Neural cell (in vitro differentiated cells): ENCODE data around the gene CMTM5. TPM values are rescaled to one million over a fixed set of nuclear protein-coding genes. Genes with fewer than 3 reads are reported as not detected.

ENCODE experiments used
- H2AFZ ChIP-seq: fragments of 200-600, 300-800 bp; sonication (generic), shearing (Covaris generic); 2 replicates; pipeline ENCODE4 v1.6.0; 2014; ENCODE audit warnings: low read depth, mild to moderate bottlenecking, antibody characterized with exemption, low read length, moderate library complexity
- H3F3A ChIP-seq: fragments of 200-600 bp; shearing (Covaris generic); 2 replicates; pipeline ENCODE4 v1.6.1; 2016; ENCODE audit warnings: mild to moderate bottlenecking, moderate library complexity, mixed read lengths, antibody characterized with exemption, low read length; ENCODE audit not compliant: insufficient read depth, poor library complexity, severe bottlenecking
- H3K27ac ChIP-seq: fragments of 200-600, 300-800 bp; sonication (generic), shearing (Covaris generic); 2 replicates; pipeline ENCODE4 v1.5.1; 2014; ENCODE audit warnings: mild to moderate bottlenecking, low read length, moderate library complexity
- H3K27me3 ChIP-seq: fragments of 300-800, 200-600 bp; sonication (generic), shearing (Covaris generic); 2 replicates; pipeline ENCODE4 v1.6.0; 2014; ENCODE audit warnings: mild to moderate bottlenecking, low read depth, low read length, moderate library complexity; ENCODE audit not compliant: insufficient read depth
- H3K36me3 ChIP-seq: fragments of 300-800, 200-600 bp; sonication (generic), shearing (Covaris generic); 2 replicates; pipeline ENCODE4 v1.5.1; 2014; ENCODE audit warnings: mild to moderate bottlenecking, antibody characterized with exemption, low read length, moderate library complexity; ENCODE audit not compliant: insufficient read depth
- H3K4me2 ChIP-seq: fragments of 300-800, 200-600 bp; sonication (generic), shearing (Covaris generic); 2 replicates; pipeline ENCODE4 v1.6.0; 2014; ENCODE audit warnings: mild to moderate bottlenecking, low read length
- H3K4me3 ChIP-seq: fragments of 300-800, 200-600 bp; sonication (generic), shearing (Covaris generic); 2 replicates; pipeline ENCODE4 v1.5.1; 2014; ENCODE audit warnings: mild to moderate bottlenecking, low read length, moderate library complexity
- H3K79me2 ChIP-seq: fragments of 200-600 bp; shearing (Covaris generic); replicated peaks from 2 replicates; pipeline ENCODE4 v1.6.0; 2014; ENCODE audit warnings: mild to moderate bottlenecking, low read length, moderate library complexity; ENCODE audit not compliant: insufficient read depth
- H3K9ac ChIP-seq: fragments of 300-800, 200-600 bp; sonication (generic), shearing (Covaris generic); 2 replicates; pipeline ENCODE4 v1.6.1; 2016; ENCODE audit warnings: mild to moderate bottlenecking, low read length, mixed read lengths
- H3K9me2 ChIP-seq: fragments of 200-600 bp; shearing (Covaris generic); 2 replicates; pipeline ENCODE4 v1.6.1; 2016; ENCODE audit warnings: mild to moderate bottlenecking, low read length, mixed read lengths; ENCODE audit not compliant: insufficient read depth
- H3K9me3 ChIP-seq: fragments of 200-600, 300-800 bp; sonication (generic), shearing (Covaris generic); 2 replicates; pipeline ENCODE4 v1.6.1; 2016; ENCODE audit warnings: mild to moderate bottlenecking, mixed run types, low read length, moderate library complexity, mixed read lengths
- H4K20me1 ChIP-seq: fragments of 200-600 bp; shearing (Covaris generic); 2 replicates; pipeline ENCODE4 v1.6.1; 2016; ENCODE audit warnings: mild to moderate bottlenecking, mixed run types; ENCODE audit not compliant: insufficient read depth
- EP300 ChIP-seq: fragments of 450-650 bp; conservative IDR thresholded peaks from 2 replicates; pipeline ENCODE4 v1.6.1; 2014; ENCODE audit warnings: antibody characterized with exemption, mild to moderate bottlenecking, moderate library complexity; ENCODE audit not compliant: poor library complexity, severe bottlenecking
- EZH2 ChIP-seq: fragments of 200-600, 300-800 bp; shearing (Covaris generic), sonication (generic); IDR thresholded peaks from 2 replicates; pipeline ENCODE4 v1.6.1; 2014; ENCODE audit warnings: antibody characterized with exemption, low read length, borderline replicate concordance, mild to moderate bottlenecking; ENCODE audit not compliant: insufficient read depth, poor library complexity, severe bottlenecking
- MXI1 ChIP-seq: fragments of 450-650 bp; conservative IDR thresholded peaks from 2 replicates; pipeline ENCODE4 v1.6.1; 2014; ENCODE audit warnings: antibody characterized with exemption, mild to moderate bottlenecking; ENCODE audit not compliant: poor library complexity, severe bottlenecking
- POLR2AphosphoS5 ChIP-seq: IDR thresholded peaks from 2 replicates; pipeline ENCODE4 v1.6.1; 2012
- RAD21 ChIP-seq: fragments of 450-650 bp; conservative IDR thresholded peaks from 2 replicates; pipeline ENCODE4 v1.6.1; 2014; ENCODE audit warnings: antibody characterized with exemption, mild to moderate bottlenecking, moderate library complexity
- SMC3 ChIP-seq: fragments of 450-650 bp; conservative IDR thresholded peaks from 2 replicates; pipeline ENCODE4 v1.6.1; 2014; ENCODE audit warnings: antibody characterized with exemption, mild to moderate bottlenecking, moderate library complexity; ENCODE audit not compliant: poor library complexity
- TAF1 ChIP-seq: IDR thresholded peaks from 2 replicates; pipeline ENCODE4 v1.6.1; 2012; ENCODE audit warnings: low read depth
- polyA plus RNA-seq: library from polyadenylated mRNA; depleted of rRNA; stranded (reverse); fragments of >200 nt; gene quantifications from 2 replicates; pipeline ENCODE4 v1.2.3, GENCODE V29; 2014
- TF ChIP-seq, protein P1 (sequence below): IDR thresholded peaks from 2 replicates; pipeline ENCODE4 v1.6.1; 2012; ENCODE audit warnings: borderline replicate concordance
- TF ChIP-seq, protein P2 (sequence below): fragments of 450-650 bp; IDR thresholded peaks from 2 replicates; pipeline ENCODE4 v1.5.1; 2014; ENCODE audit warnings: antibody characterized with exemption, mild to moderate bottlenecking, moderate library complexity; ENCODE audit not compliant: poor library complexity, severe bottlenecking

The CMTM5 gene
- polyA plus RNA-seq, 1 donor from 2014 or later = not detected

DNA sequence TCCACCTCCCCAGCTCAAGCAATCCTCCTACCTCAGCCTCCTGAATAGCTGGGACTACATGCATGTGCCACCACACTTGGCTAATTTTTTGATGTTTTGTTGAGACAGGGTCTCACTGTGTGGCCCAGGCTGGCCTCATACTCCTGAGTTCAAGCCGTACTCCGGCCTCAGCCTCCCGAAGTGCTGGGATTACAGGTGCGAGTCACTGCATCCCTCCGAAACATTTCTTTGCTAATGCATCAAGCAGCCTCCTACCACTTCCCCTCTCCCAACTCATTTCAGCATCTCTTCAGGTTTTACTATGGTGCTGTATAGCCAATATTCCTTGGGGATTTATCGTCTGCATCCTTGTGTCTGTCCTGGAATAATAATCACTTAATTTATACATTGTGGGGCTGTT is 21.9 kb upstream of the CMTM5 start:
- Histone ChIP-seq H3K27ac (no peak overlapping the region), H3K4me2 (no peak overlapping the region), H3K9me3 (no peaks in the 10 kb centered on the region), H4K20me1 (no peaks in the 10 kb centered on the region), H3F3A (no peaks in the 10 kb centered on the region), H3K36me3 (no peaks in the 10 kb centered on the region), H2AFZ (no peak overlapping the region), H3K9me2 (no peaks in the 10 kb centered on the region), H3K79me2 (no peaks in the 10 kb centered on the region), H3K4me3 (no peak overlapping the region), H3K27me3 (no peaks in the 10 kb centered on the region), H3K9ac (no peak overlapping the region)
- TF ChIP-seq SMC3 (no peak), MXI1 (no peak), EZH2 (no peak), RAD21 (no peak), POLR2AphosphoS5 (no peak), EP300 (no peak), TAF1 (no peak)
- TF ChIP-seq, protein P1, sequence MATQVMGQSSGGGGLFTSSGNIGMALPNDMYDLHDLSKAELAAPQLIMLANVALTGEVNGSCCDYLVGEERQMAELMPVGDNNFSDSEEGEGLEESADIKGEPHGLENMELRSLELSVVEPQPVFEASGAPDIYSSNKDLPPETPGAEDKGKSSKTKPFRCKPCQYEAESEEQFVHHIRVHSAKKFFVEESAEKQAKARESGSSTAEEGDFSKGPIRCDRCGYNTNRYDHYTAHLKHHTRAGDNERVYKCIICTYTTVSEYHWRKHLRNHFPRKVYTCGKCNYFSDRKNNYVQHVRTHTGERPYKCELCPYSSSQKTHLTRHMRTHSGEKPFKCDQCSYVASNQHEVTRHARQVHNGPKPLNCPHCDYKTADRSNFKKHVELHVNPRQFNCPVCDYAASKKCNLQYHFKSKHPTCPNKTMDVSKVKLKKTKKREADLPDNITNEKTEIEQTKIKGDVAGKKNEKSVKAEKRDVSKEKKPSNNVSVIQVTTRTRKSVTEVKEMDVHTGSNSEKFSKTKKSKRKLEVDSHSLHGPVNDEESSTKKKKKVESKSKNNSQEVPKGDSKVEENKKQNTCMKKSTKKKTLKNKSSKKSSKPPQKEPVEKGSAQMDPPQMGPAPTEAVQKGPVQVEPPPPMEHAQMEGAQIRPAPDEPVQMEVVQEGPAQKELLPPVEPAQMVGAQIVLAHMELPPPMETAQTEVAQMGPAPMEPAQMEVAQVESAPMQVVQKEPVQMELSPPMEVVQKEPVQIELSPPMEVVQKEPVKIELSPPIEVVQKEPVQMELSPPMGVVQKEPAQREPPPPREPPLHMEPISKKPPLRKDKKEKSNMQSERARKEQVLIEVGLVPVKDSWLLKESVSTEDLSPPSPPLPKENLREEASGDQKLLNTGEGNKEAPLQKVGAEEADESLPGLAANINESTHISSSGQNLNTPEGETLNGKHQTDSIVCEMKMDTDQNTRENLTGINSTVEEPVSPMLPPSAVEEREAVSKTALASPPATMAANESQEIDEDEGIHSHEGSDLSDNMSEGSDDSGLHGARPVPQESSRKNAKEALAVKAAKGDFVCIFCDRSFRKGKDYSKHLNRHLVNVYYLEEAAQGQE = no peak
- TF ChIP-seq, protein P2, sequence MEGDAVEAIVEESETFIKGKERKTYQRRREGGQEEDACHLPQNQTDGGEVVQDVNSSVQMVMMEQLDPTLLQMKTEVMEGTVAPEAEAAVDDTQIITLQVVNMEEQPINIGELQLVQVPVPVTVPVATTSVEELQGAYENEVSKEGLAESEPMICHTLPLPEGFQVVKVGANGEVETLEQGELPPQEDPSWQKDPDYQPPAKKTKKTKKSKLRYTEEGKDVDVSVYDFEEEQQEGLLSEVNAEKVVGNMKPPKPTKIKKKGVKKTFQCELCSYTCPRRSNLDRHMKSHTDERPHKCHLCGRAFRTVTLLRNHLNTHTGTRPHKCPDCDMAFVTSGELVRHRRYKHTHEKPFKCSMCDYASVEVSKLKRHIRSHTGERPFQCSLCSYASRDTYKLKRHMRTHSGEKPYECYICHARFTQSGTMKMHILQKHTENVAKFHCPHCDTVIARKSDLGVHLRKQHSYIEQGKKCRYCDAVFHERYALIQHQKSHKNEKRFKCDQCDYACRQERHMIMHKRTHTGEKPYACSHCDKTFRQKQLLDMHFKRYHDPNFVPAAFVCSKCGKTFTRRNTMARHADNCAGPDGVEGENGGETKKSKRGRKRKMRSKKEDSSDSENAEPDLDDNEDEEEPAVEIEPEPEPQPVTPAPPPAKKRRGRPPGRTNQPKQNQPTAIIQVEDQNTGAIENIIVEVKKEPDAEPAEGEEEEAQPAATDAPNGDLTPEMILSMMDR = no peak

DNA sequence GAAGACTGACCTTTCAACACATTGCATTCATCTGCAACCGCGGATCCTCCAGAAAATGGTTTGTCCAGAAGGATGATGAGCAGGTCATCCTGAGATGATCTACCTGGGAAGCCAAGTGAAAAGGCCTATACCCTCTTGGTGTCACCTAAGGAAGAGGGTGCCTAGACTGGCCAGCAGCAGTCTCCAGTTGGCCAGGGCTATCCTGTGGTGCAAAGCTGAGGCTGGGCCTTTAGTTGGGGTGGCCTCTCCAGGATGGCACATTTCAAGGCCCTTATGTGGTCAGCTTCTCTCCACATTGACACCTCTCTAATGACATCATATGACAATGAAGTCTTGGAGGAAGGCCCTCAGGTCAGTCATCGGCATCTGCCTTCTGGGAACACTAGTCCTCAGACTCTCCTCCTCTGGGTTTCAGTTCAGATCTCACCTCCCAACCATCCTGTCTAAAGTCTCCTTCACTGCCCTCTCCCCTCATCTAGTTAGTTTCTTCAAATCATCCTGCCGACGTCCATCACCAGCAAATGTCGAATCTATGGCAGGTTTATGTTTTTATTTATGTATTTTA is 20.9 kb upstream of the CMTM5 start:
- Histone ChIP-seq H3K9ac (no peak overlapping the region), H2AFZ (no peak overlapping the region), H3K9me2 (no peaks in the 10 kb centered on the region), H4K20me1 (no peaks in the 10 kb centered on the region), H3F3A (no peaks in the 10 kb centered on the region), H3K27ac (no peak overlapping the region), H3K36me3 (no peaks in the 10 kb centered on the region), H3K79me2 (no peaks in the 10 kb centered on the region), H3K9me3 (no peaks in the 10 kb centered on the region), H3K4me3 (no peak overlapping the region), H3K4me2 (no peak overlapping the region), H3K27me3 (no peaks in the 10 kb centered on the region)
- TF ChIP-seq SMC3 = no peak
- no peak for TF ChIP-seq EP300
- TF ChIP-seq POLR2AphosphoS5 = no peak
- TF ChIP-seq MXI1 = no peak
- TF ChIP-seq, protein P2 = no peak
- no peak for TF ChIP-seq EZH2
- TF ChIP-seq TAF1 = no peak
- TF ChIP-seq, protein P1 = no peak
- TF ChIP-seq RAD21 = no peak
